H9 (cell line): ENCODE results near the gene PGLYRP2. TPM values are rescaled to one million over a fixed set of nuclear protein-coding genes. Genes with fewer than 3 reads are reported as not detected.

ENCODE experiments used
- DNase-seq: peaks from one replicate; pipeline ENCODE4 v3.0.0-alpha.2; 2017
- H2AFZ ChIP-seq: one replicate; pipeline ENCODE4 v1.6.1; 2013; ENCODE audit warnings: mild to moderate bottlenecking, low read length, control low read depth, moderate library complexity
- H2AK5ac ChIP-seq: 2 replicates; pipeline ENCODE4 v1.6.1; 2013; ENCODE audit warnings: low read length, control low read depth, mixed read lengths; ENCODE audit not compliant: insufficient read length
- H2BK120ac ChIP-seq: one replicate; pipeline ENCODE4 v1.6.1; 2013; ENCODE audit warnings: low read depth, mild to moderate bottlenecking, low read length, control low read depth, inconsistent platforms; ENCODE audit not compliant: poor library complexity, severe bottlenecking
- H2BK12ac ChIP-seq: 2 replicates; pipeline ENCODE4 v1.6.1; 2013; ENCODE audit warnings: low read length, control low read depth, mixed read lengths, low read depth; ENCODE audit not compliant: insufficient read length
- H2BK15ac ChIP-seq: 2 replicates; pipeline ENCODE4 v1.6.1; 2013; ENCODE audit warnings: low read depth, low read length, control low read depth
- H2BK20ac ChIP-seq: one replicate; pipeline ENCODE4 v1.6.1; 2013; ENCODE audit warnings: low read depth, mild to moderate bottlenecking, low read length, control low read depth, inconsistent platforms; ENCODE audit not compliant: poor library complexity, severe bottlenecking
- H2BK5ac ChIP-seq: 2 replicates; pipeline ENCODE4 v1.6.1; 2013; ENCODE audit warnings: low read length, control low read depth, mixed read lengths; ENCODE audit not compliant: insufficient read length
- H3K14ac ChIP-seq: 2 replicates; pipeline ENCODE4 v1.6.1; 2013; ENCODE audit warnings: low read length, control low read depth; ENCODE audit not compliant: insufficient read depth
- H3K18ac ChIP-seq: 2 replicates; pipeline ENCODE4 v1.6.1; 2013; ENCODE audit warnings: low read depth, mild to moderate bottlenecking, mixed read lengths, low read length, control low read depth; ENCODE audit not compliant: insufficient read length
- H3K23ac ChIP-seq: 2 replicates; pipeline ENCODE4 v1.6.1; 2013; ENCODE audit warnings: low read length, control low read depth, mixed read lengths, low read depth; ENCODE audit not compliant: insufficient read length
- H3K23me2 ChIP-seq: 2 replicates; pipeline ENCODE4 v1.6.1; 2013; ENCODE audit warnings: low read depth, mild to moderate bottlenecking, mixed read lengths, low read length, control low read depth; ENCODE audit not compliant: insufficient read length, poor library complexity, severe bottlenecking
- H3K27ac ChIP-seq: 2 replicates; pipeline ENCODE4 v1.5.1; 2013; ENCODE audit warnings: low read length, control low read depth, mixed read lengths, low read depth; ENCODE audit not compliant: insufficient read length
- H3K27me3 ChIP-seq: 2 replicates; pipeline ENCODE4 v1.6.1; 2013; ENCODE audit warnings: low read length, control low read depth, inconsistent platforms; ENCODE audit not compliant: insufficient read depth
- H3K4ac ChIP-seq: 2 replicates; pipeline ENCODE4 v1.6.1; 2013; ENCODE audit warnings: low read depth, mild to moderate bottlenecking, control low read depth, inconsistent platforms, low read length, moderate library complexity
- H3K4me1 ChIP-seq: 2 replicates; pipeline ENCODE4 v1.6.1; 2013; ENCODE audit warnings: low read length, control low read depth, inconsistent platforms; ENCODE audit not compliant: insufficient read depth
- H3K4me2 ChIP-seq: 2 replicates; pipeline ENCODE4 v1.6.1; 2013; ENCODE audit warnings: low read length, control low read depth, mixed read lengths; ENCODE audit not compliant: insufficient read length, insufficient read depth
- H3K56ac ChIP-seq: 2 replicates; pipeline ENCODE4 v1.6.1; 2013; ENCODE audit warnings: low read depth, mild to moderate bottlenecking, mixed read lengths, low read length, control low read depth; ENCODE audit not compliant: insufficient read length
- H3K79me1 ChIP-seq: 2 replicates; pipeline ENCODE4 v1.6.1; 2013; ENCODE audit warnings: low read depth, mild to moderate bottlenecking, moderate library complexity, low read length, control low read depth, inconsistent platforms; ENCODE audit not compliant: insufficient read depth, poor library complexity, severe bottlenecking
- H3K79me2 ChIP-seq: 2 replicates; pipeline ENCODE4 v1.6.1; 2013; ENCODE audit warnings: low read length, control low read depth, inconsistent platforms; ENCODE audit not compliant: insufficient read depth
- H3K9ac ChIP-seq: 2 replicates; pipeline ENCODE4 v1.6.1; 2013; ENCODE audit warnings: low read length, control low read depth, mixed read lengths; ENCODE audit not compliant: insufficient read length; ENCODE audit errors: extremely low read depth
- H3K9me3 ChIP-seq: one replicate; pipeline ENCODE4 v1.6.1; 2013; ENCODE audit warnings: low read depth, low read length, inconsistent platforms; ENCODE audit not compliant: control insufficient read depth
- H3T11ph ChIP-seq: one replicate; pipeline ENCODE4 v1.6.1; 2013; ENCODE audit warnings: mild to moderate bottlenecking, low read length, control low read depth, inconsistent platforms
- H4K20me1 ChIP-seq: one replicate; pipeline ENCODE4 v1.6.1; 2013; ENCODE audit not compliant: control insufficient read depth, insufficient read length, insufficient read depth
- H4K5ac ChIP-seq: 2 replicates; pipeline ENCODE4 v1.6.1; 2013; ENCODE audit warnings: low read depth, mild to moderate bottlenecking, mixed read lengths, low read length, control low read depth; ENCODE audit not compliant: insufficient read length
- H4K8ac ChIP-seq: replicated peaks from 2 replicates; pipeline ENCODE4 v1.6.1; 2013; ENCODE audit warnings: low read length, control low read depth, mixed read lengths, low read depth; ENCODE audit not compliant: insufficient read length
- H4K91ac ChIP-seq: 2 replicates; pipeline ENCODE4 v1.6.1; 2013; ENCODE audit warnings: low read depth, mild to moderate bottlenecking, moderate library complexity, mixed read lengths, low read length, control low read depth; ENCODE audit not compliant: insufficient read length
- H3K27ac Mint-ChIP-seq, 3 experiments: 2 replicates in 2 of 3; 3 replicates in 1 of 3; pipeline ENCODE4 v1.8.0; 2020 to 2021; ENCODE audit warnings: mixed read lengths in 3 of 3, mild to moderate bottlenecking in 1 of 3, moderate library complexity in 1 of 3
- H3K27me3 Mint-ChIP-seq: 2 replicates; pipeline ENCODE4 v1.8.0; 2021; ENCODE audit warnings: low read depth, mild to moderate bottlenecking, moderate library complexity, mixed read lengths
- H3K36me3 Mint-ChIP-seq, 3 experiments: 2 replicates in 2 of 3; 3 replicates in 1 of 3; pipeline ENCODE4 v1.8.0; 2020 to 2021; ENCODE audit warnings: low read depth in 3 of 3, mixed read lengths in 3 of 3; ENCODE audit not compliant: insufficient read depth in 1 of 3
- H3K4me1 Mint-ChIP-seq, 2 experiments: 2 replicates each; pipeline ENCODE4 v1.8.0; 2020; ENCODE audit warnings: mixed read lengths in 2 of 2
- H3K4me3 Mint-ChIP-seq, 2 experiments: 2 replicates in 1 of 2; 3 replicates in 1 of 2; pipeline ENCODE4 v1.8.0; 2020 to 2021; ENCODE audit warnings: mild to moderate bottlenecking in 2 of 2, mixed read lengths in 2 of 2, moderate library complexity in 1 of 2
- H3K9me3 Mint-ChIP-seq, 2 experiments: 2 replicates in 1 of 2; 3 replicates in 1 of 2; pipeline ENCODE4 v1.8.0; 2020; ENCODE audit warnings: mild to moderate bottlenecking in 2 of 2, mixed read lengths in 2 of 2, moderate library complexity in 1 of 2
- CTCF ChIP-seq: fragments of 200-600 bp; sonication (generic); conservative IDR thresholded peaks from 3 replicates; pipeline ENCODE4 v1.8.0; 2021; ENCODE audit warnings: antibody characterized with exemption, mild to moderate bottlenecking
- WGBS: extraction: QIAGEN DNeasy Blood & Tissue Kit; methylation state at CpG from one replicate; pipeline ENCODE4 v1.1.7; 2013; ENCODE audit warnings: missing lambda C conversion rate, low lambda C conversion rate, mixed read lengths; ENCODE audit not compliant: insufficient read length; ENCODE audit errors: extremely low coverage; 5-methylcytosine and 5-hydroxymethylcytosine counted together
- total RNA-seq: library from RNA; stranded (reverse); gene quantifications from 2 replicates; pipeline ENCODE4 v1.2.1, GENCODE V29; 2021

Gene PGLYRP2
- total RNA-seq, 1 experiment from 2014 or later, result not detected

- no peak overlapping the region for H2AK5ac ChIP-seq
- TF ChIP-seq CTCF, result no peak
- peaks cover 57 to 88% of the 10 kb centered on the region in 2 experiments for H3K9me3 Mint-ChIP-seq
Measured at GRCh38 chr19:15524781-15525180, 45.5 kb upstream of the PGLYRP2 start.

More at GRCh38 chr19:15524781-15525180, 45.5 kb upstream of the PGLYRP2 start:
- Histone ChIP-seq H3K9me3 (peaks cover 65% of the 10 kb centered on the region), H4K5ac (no peak overlapping the region), H3T11ph (no peak overlapping the region), H2BK5ac (no peak overlapping the region), H3K4me1 (no peaks in the 10 kb centered on the region), H3K23me2 (no peaks in the 10 kb centered on the region), H2BK20ac (no peak overlapping the region), H3K27ac (no peak overlapping the region), H3K79me2 (no peaks in the 10 kb centered on the region), H3K23ac (no peak overlapping the region), H2BK120ac (no peak overlapping the region), H4K91ac (no peak overlapping the region), H3K4ac (no peak overlapping the region), H3K14ac (no peak overlapping the region), H3K79me1 (no peaks in the 10 kb centered on the region), H4K8ac (no peak overlapping the region), H2BK12ac (no peak overlapping the region), H3K9ac (no peak overlapping the region), H3K56ac (no peak overlapping the region), H3K18ac (no peak overlapping the region), H2BK15ac (no peak overlapping the region), H3K27me3 (no peaks in the 10 kb centered on the region), H3K4me2 (no peak overlapping the region), H4K20me1 (no peaks in the 10 kb centered on the region), H2AFZ (no peak overlapping the region)
- Mint-ChIP-seq H3K27ac (no peak overlapping the region), H3K4me1 (no peaks in the 10 kb centered on the region), H3K27me3 (peaks cover 2% of the 10 kb centered on the region), H3K4me3 (no peak overlapping the region), H3K36me3 (peaks cover 2 to 28% (median 8%) of the 10 kb centered on the region in 3 experiments; a peak in 4 of 7 replicates)
- WGBS, result no CpG with 5 or more reads among the region's 5 CpGs
- no peak for DNase-seq
